Activated T-cell treated with anti-CD3 and anti-CD28 coated beads, Interleukin-2, amount 50 U/mL, for 24 hours (primary cell): Measurements from ENCODE around the gene AGPAT3.

Source experiments
- DNase-seq: peaks from one replicate; pipeline ENCODE4 v3.0.0-alpha.2; 2020
- H3K27ac Mint-ChIP-seq: 2 replicates; pipeline ENCODE4 v1.8.0; 2020; ENCODE audit warnings: mild to moderate bottlenecking, mixed read lengths
- H3K27me3 Mint-ChIP-seq: 2 replicates; pipeline ENCODE4 v1.8.0; 2020; ENCODE audit warnings: mixed read lengths
- H3K36me3 Mint-ChIP-seq: 2 replicates; pipeline ENCODE4 v1.8.0; 2020; ENCODE audit warnings: low read depth, mixed read lengths
- H3K4me1 Mint-ChIP-seq: 2 replicates; pipeline ENCODE4 v1.8.0; 2020; ENCODE audit warnings: low read depth, mixed read lengths
- H3K4me3 Mint-ChIP-seq: 2 replicates; pipeline ENCODE4 v1.8.0; 2020; ENCODE audit warnings: mild to moderate bottlenecking, moderate library complexity, mixed read lengths
- H3K9me3 Mint-ChIP-seq: 2 replicates; pipeline ENCODE4 v1.8.0; 2020; ENCODE audit warnings: mixed read lengths

Gene AGPAT3

DNA sequence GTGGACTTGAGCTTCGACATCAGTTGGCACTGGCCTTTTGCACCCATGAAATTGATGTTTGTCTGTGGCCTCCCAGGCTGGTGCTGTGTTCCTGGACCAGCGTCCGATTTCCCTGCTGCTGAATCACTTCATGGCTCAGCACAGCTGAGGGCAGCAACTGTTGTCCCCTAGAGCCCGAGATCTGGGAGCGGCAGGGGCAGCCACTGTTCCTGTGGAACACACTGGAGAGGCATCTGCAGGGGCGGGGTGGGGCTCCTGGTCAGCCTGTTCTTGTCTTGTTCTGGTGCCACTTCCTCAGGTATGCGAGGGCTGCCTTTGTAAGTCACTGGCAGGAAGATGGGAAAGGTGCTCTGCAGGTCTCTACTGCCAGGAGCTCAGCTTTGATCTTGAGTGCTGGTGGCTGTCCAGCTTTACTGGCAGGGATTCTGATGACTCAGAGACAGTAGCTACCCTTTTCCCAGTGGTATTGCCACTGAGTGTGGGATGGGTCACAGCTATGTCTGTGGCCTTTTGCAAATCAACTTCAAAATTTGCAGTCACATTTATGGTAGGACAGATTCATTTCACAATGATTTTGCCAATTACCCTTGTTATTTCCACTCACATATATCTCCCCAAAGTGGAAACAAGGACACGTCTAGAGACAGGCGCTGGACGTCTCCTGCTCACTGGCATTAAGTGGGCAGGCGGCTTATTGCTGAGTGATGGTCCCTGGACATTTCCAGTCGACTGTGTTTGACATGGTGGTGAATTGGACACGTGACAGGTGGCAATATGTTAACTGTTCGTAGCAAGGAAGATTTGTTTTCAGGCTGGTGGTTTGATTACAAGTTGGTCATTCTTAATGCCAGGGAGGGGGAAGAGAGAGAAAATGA, 15.3 kb downstream of the AGPAT3 start:
- no peaks in the 10 kb centered on the region for H3K27me3 Mint-ChIP-seq
- H3K4me1 Mint-ChIP-seq: peaks cover 69% of the 10 kb centered on the region
- H3K9me3 Mint-ChIP-seq: no peaks in the 10 kb centered on the region
- no peak for DNase-seq
- peak overlapping the region; percentile 4 for H3K27ac Mint-ChIP-seq
- no peak overlapping the region for H3K4me3 Mint-ChIP-seq
- H3K36me3 Mint-ChIP-seq: peaks cover 54% of the 10 kb centered on the region

DNA sequence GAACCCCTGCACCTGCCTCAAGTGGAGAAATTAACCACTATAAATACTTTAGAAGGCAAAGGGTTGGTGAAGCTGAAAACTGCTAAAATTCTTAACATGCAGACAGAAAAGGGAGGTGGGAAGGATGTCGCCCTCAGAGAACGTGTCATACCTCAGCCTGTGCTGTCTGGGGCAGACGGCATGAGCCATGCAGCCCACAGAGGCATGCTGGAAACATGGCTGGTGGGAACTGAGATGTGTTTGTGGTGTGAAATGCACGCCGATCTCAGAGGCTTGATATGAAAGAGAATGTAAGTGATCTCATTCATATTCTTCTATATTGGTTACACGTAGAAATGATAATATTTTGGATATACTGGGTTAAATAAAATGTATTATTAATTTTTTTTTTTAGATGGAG, 16.3 kb downstream of the AGPAT3 start:
- Mint-ChIP-seq H3K36me3 (peaks cover 54% of the 10 kb centered on the region), H3K4me3 (no peak overlapping the region), H3K9me3 (no peaks in the 10 kb centered on the region), H3K27me3 (no peaks in the 10 kb centered on the region), H3K27ac (peak overlapping the region; percentile 74), H3K4me1 (peaks cover 73% of the 10 kb centered on the region)
- DNase-seq: peak; percentile 49

DNA sequence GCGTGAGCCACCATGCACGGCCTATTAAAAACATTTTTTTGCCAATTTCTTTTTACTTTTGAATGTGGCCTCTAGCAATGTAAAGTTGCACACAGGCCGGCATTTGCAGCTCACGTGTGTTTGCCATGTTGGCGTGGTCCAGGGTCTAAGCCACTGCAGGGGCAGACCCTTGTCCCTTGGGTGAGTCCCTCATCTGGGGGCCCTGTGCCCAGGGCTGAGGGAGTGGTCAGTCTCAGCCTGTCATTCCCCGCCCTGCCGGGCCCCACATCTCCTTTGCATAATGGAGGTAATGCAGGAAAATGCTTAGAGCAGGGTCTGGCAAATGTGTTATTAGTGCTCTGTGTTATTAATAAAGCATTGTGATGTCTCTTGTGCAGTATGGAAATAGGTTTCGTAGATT, 16.9 kb downstream of the AGPAT3 start:
- Mint-ChIP-seq H3K27me3 (no peaks in the 10 kb centered on the region), H3K9me3 (no peaks in the 10 kb centered on the region), H3K4me3 (no peak overlapping the region), H3K27ac (no peak overlapping the region), H3K4me1 (peaks cover 77% of the 10 kb centered on the region), H3K36me3 (peaks cover 55% of the 10 kb centered on the region)
- DNase-seq: no peak

DNA sequence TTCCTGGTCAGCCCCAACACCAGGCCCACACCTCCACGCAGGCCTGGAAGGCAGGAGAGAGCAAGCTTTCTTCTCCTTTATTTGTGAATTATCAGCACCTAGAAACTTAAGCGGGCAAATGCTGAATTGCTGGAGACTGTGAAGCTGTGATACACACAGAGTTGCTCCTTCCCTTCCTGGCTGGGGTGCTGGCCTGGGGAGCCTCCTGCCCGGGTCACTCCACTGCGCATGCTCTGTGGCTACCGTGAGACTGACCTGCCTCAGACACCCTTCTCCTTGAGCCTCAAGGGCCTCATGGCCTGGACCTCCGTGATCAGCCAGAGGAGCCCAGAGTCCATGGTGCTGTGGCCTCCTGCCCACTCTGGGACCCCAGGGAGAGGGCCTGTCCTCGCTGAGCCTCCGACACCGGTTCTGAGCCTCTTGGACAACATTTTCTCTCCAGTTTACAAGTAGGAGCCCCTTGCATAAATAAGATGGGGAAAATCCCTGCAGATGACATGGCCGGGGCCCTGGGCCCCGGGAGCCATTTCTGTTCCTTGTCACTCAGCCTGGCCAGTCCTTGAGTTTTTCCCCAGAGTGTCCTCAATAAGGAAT, 18.0 kb downstream of the AGPAT3 start:
- H3K4me1 Mint-ChIP-seq: peaks cover 80% of the 10 kb centered on the region
- H3K36me3 Mint-ChIP-seq: peaks cover 57% of the 10 kb centered on the region
- no peak for DNase-seq
- H3K27ac Mint-ChIP-seq: peak overlapping the region; percentile 57
- no peaks in the 10 kb centered on the region for H3K9me3 Mint-ChIP-seq
- H3K4me3 Mint-ChIP-seq: no peak overlapping the region
- no peaks in the 10 kb centered on the region for H3K27me3 Mint-ChIP-seq

DNA sequence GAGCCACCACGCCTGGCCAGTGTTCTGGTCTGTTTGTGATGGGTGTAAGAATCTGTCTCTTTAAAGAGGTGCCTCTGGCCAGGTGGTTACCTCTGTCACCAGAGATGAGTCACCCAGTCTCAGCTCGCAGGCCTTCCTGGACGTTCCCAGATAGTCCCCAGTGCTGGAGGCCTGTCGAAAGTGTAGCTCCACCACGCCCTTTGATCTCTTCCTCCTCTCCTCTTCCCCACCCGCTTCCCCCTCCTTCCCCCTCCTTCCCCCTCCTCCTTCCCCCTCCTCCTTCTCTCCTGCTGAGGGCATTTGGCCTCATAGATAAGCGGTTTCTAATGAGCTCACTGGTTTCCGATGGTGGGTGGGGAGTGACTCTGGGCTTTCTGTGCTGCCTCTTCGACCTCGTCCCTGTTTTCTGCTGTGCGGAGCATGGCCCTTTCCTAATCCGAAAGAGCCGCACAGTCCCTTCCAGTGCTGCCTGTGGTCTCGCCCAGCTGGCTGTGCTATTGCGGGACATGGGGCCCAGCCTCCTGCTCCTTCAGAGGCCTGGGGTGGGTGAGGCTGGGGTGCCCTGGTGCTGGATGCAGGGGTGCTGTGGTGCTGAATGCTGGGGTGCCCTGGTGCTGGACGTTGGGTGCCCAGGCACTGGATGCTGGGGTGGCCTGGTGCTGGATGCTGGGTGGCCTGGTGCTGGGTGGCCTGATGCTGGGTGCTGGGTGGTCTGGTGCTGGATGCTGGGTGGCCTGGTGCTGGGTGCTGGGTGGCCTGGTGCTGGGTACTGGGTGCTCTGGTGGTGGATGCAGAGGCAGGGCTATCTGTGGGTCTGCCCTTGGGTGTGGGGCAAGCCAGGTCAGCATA, 19.2 kb downstream of the AGPAT3 start:
- Mint-ChIP-seq H3K4me3 (peak overlapping the region; percentile 47), H3K27me3 (no peaks in the 10 kb centered on the region), H3K36me3 (peaks cover 52% of the 10 kb centered on the region), H3K4me1 (peaks cover 86% of the 10 kb centered on the region), H3K27ac (peak overlapping the region; percentile 68), H3K9me3 (no peaks in the 10 kb centered on the region)
- DNase-seq: no peak

- H3K4me3 Mint-ChIP-seq: no peak overlapping the region
- H3K9me3 Mint-ChIP-seq: no peaks in the 10 kb centered on the region
- H3K27ac Mint-ChIP-seq: peak overlapping the region; percentile 64
- H3K4me1 Mint-ChIP-seq: peaks cover 86% of the 10 kb centered on the region
- H3K27me3 Mint-ChIP-seq: no peaks in the 10 kb centered on the region
- peaks cover 52% of the 10 kb centered on the region for H3K36me3 Mint-ChIP-seq
- DNase-seq: no peak
These were observed 19.9 kb downstream of the AGPAT3 start for GRCh38 chr21:43884861-43885417.

DNA sequence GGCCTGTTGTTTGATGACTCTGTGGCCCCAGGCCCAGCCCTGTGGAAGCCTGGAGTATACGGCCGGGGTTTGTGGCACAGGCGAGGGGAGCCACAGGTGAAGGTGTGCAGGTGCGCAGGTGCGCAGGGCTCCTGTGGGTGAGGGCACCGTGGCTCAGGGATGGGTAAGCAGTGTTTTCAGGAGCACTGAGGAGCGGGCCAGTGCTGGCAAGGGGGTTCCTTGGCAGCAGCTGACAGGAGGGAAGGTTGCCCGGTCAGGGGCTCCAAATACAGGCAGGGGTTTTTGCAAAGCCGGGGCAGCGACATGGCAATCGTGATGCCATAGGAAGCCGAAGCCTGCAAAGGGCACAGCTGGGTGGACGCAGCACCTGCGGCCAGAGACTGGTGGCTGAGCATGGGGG, 20.7 kb downstream of the AGPAT3 start:
- Mint-ChIP-seq H3K27me3 (no peaks in the 10 kb centered on the region), H3K36me3 (peaks cover 50% of the 10 kb centered on the region), H3K27ac (no peak overlapping the region), H3K9me3 (no peaks in the 10 kb centered on the region), H3K4me1 (peaks cover 80% of the 10 kb centered on the region), H3K4me3 (no peak overlapping the region)
- no peak for DNase-seq

DNA sequence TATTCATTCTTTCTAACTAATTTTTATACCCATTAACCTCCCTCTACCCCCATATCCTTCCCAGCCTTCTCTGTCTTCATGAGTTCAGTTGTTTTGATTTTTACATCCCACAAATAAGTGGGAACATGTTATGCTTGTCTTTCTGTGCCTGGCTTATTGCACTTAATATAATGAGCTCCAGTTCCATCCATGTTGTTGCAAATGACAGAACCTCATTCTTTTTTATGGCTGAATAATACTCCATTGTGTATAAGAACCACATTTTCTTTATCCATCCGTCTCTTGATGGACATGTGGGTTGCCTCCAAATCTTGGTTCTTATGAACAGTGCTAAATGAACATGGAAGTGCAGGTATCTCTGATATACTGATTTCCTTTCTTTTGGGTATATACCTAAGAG, 21.5 kb downstream of the AGPAT3 start:
- Mint-ChIP-seq H3K4me1 (peaks cover 78% of the 10 kb centered on the region), H3K27me3 (no peaks in the 10 kb centered on the region), H3K9me3 (no peaks in the 10 kb centered on the region), H3K27ac (no peak overlapping the region), H3K36me3 (peaks cover 55% of the 10 kb centered on the region), H3K4me3 (no peak overlapping the region)
- no peak for DNase-seq

- DNase-seq: no peak
- H3K27me3 Mint-ChIP-seq: no peaks in the 10 kb centered on the region
- no peaks in the 10 kb centered on the region for H3K9me3 Mint-ChIP-seq
- H3K4me3 Mint-ChIP-seq: no peak overlapping the region
- peak overlapping the region; percentile 18 for H3K27ac Mint-ChIP-seq
- H3K36me3 Mint-ChIP-seq: peaks cover 58% of the 10 kb centered on the region
- peaks cover 78% of the 10 kb centered on the region for H3K4me1 Mint-ChIP-seq
These were observed 24.0 kb downstream of the AGPAT3 start for GRCh38 chr21:43889069-43889468.

GRCh38 chr21:43890042-43890441, 25.0 kb downstream of the AGPAT3 start:
- Mint-ChIP-seq H3K9me3 (no peaks in the 10 kb centered on the region), H3K4me1 (peaks cover 76% of the 10 kb centered on the region), H3K27ac (peak overlapping the region; percentile 14)

GRCh38 chr21:43892334-43892733, 27.3 kb downstream of the AGPAT3 start:
- H3K4me3 Mint-ChIP-seq: no peak overlapping the region
- no peaks in the 10 kb centered on the region for H3K27me3 Mint-ChIP-seq
- no peaks in the 10 kb centered on the region for H3K9me3 Mint-ChIP-seq
- H3K36me3 Mint-ChIP-seq: peaks cover 47% of the 10 kb centered on the region
- no peak for DNase-seq
- no peak overlapping the region for H3K27ac Mint-ChIP-seq
- peaks cover 61% of the 10 kb centered on the region for H3K4me1 Mint-ChIP-seq

More at GRCh38 chr21:43890042-43890441, 25.0 kb downstream of the AGPAT3 start:
- no peak for DNase-seq
- H3K36me3 Mint-ChIP-seq: peaks cover 59% of the 10 kb centered on the region
- no peaks in the 10 kb centered on the region for H3K27me3 Mint-ChIP-seq
- H3K4me3 Mint-ChIP-seq: no peak overlapping the region

- no peak for DNase-seq
- peaks cover 60% of the 10 kb centered on the region for H3K4me1 Mint-ChIP-seq
- H3K9me3 Mint-ChIP-seq: no peaks in the 10 kb centered on the region
- H3K27ac Mint-ChIP-seq: peak overlapping the region; percentile 93
- H3K27me3 Mint-ChIP-seq: no peaks in the 10 kb centered on the region
- peaks cover 46% of the 10 kb centered on the region for H3K36me3 Mint-ChIP-seq
- H3K4me3 Mint-ChIP-seq: peak overlapping the region; percentile 69
These were observed 28.0 kb downstream of the AGPAT3 start for GRCh38 chr21:43892984-43893535.

GRCh38 chr21:43893536-43894205, 28.6 kb downstream of the AGPAT3 start:
- no peaks in the 10 kb centered on the region for H3K9me3 Mint-ChIP-seq
- peaks cover 50% of the 10 kb centered on the region for H3K36me3 Mint-ChIP-seq
- peak overlapping the region; percentile 93 for H3K27ac Mint-ChIP-seq
- peaks cover 58% of the 10 kb centered on the region for H3K4me1 Mint-ChIP-seq
- H3K4me3 Mint-ChIP-seq: peak overlapping the region; percentile 69
- H3K27me3 Mint-ChIP-seq: no peaks in the 10 kb centered on the region
- DNase-seq: peak; percentile 48

DNA sequence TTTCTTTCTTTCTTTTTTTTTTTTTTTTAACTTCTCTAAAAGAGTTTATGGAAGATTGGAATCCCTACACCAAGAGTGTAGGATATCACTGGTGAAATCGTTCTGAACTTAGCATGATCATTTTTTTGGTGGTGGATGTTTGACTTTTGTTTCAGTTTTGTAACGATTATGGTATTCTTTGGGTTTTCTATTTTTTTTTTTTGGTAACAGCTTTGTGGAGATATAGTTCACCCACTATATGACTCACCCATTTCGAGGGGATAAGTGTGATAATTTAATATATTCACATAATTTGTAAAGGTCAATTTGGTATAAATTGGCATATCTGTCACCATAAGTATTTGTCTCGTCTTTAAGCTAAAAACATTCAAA, 29.2 kb downstream of the AGPAT3 start:
- Mint-ChIP-seq H3K36me3 (peaks cover 55% of the 10 kb centered on the region), H3K9me3 (no peaks in the 10 kb centered on the region), H3K4me1 (peaks cover 54% of the 10 kb centered on the region), H3K4me3 (peak overlapping the region; percentile 69), H3K27me3 (no peaks in the 10 kb centered on the region), H3K27ac (peak overlapping the region; percentile 93)
- DNase-seq: no peak
